Measurements from ENCODE around the gene CEP128.

The CEP128 gene

DNA sequence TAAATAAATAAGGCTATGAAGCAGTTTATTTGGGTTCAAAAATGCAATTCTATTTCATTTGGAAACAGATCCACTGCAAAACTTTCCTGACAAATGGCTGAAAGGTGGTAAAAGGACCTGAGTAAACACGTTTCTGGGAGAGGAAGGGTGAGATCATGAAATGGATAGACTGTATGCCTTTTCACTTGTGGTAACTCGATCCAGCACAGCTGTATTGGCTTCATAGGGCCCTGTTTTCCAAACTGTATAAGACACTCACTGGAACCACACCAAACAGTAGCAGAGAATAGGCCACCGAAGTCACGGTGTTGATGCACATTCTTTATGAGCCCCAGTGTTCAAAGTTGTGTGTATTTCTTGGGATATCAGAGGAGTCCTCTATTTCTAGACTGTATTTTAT is 405.1 kb downstream of the CEP128 start:
- DNase-seq, result no peak

DNA sequence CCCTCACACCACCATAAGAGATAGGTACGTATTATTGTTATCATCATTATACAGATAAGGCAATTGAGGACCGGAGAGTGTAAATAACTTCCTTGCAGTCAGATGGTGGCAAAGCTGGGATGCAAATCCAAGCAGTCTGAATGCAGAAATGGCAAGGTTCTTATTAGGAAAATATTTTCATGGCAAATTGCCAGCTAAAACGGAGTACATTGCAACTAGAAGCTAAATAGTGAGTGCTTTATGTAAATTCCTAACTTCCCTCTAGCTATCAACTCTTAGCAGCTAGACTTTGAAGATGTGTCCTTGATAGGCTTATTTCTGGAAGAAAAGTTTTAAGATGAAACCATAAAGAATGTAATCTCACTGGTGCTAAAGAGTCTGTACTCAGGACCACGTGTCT is 406.4 kb downstream of the CEP128 start:
- no peak for DNase-seq

GRCh38 chr14:80523518-80524117 is 417.9 kb downstream of the CEP128 start:
- DNase-seq, result no peak

DNA sequence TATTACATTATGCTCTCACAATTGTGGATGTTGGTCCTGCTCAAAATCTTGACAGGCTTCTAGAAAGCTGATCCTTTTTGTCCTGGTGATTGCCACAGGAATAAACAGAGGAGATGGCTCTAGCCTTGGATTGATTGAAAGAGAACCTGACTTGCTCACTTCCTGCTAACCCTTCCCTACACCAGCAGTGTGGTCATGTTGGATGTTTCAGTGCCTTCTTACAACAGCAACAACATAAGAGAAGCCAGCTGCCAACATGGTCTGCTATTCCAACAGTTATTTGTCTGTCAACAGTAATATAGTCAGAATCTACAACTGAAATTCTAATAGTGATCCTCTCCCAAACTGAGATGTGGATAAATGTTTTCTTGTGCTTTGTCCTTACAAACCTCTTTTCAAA is 418.6 kb downstream of the CEP128 start:
- no peak for DNase-seq

DNA sequence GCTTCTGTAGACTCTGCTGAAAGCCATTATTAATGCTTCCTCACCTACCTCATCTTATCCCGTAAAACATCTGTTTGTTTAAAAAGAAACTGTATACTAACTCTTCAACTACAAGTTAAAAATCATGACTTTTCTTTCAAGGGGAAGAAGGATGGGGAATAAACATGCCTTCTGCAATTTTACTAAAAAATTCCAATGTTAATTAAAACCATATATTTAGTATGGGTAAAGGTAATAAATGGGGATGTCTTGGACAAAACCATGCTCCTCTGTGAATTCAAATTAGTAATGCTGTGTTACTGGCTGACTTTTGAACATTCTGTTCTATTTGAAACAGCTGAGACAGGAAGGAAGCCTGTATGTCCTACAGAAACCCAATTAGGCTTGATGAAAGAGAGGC is 419.1 kb downstream of the CEP128 start:
- DNase-seq, result no peak

DNA sequence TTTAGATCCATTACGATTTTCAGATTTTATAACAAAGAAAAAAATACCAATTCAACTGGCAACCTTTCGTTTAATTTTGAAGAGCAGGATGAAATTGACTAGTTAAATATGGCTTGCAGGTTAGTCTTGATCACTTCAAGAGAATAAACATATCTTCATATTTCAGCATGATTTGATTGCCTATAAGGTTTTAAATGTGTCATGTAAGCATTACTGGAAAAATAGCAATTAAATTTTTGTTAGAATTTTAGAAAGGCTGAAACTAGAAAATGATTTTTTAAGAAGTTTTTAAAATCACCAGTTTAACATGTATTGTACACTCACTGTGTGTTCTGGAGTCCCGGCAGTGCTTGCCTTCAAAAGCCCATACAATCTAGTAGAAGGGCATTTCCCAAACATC is 420.1 kb downstream of the CEP128 start:
- DNase-seq, result no peak

DNA sequence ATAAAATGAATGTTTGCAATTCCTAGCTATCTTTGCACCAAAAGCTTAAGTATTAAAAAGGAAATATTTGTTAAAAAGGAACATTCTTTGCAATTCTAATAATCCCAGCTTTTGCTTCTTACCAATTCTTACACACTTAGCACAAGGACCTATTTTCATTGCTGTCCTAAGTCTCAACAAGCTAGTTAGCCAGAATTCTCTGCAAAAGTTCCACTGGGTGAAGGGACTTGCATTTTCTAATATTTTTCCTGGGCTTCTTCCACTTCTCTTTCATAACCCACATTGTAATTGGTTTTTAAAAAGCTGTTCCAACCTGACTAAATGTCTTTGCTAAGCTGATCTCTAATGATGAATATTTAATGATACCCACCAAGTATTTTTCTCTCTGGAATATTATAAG is 422.5 kb downstream of the CEP128 start:
- no peak for DNase-seq

DNA sequence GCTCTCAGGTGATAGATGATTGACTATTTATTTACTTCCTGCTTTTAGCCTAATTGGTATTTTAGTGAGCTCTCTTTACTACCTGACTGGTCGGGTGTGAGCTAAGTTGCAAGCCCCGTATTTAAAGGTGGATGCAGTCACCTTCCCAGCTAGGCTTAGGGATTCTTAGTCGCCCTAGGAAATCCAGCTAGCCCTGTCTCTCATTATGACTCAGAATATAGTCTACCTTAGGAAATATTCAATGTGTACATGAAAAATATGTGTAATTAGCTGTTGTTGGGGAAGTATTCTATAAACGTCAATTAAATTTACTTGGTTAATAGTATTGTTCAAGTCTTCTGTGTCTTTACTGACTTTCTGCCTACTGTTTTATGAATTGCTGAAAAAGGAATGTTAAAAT is 423.4 kb downstream of the CEP128 start:
- no peak for DNase-seq

GRCh38 chr14:80507292-80507869 is 434.2 kb downstream of the CEP128 start:
- no peak for DNase-seq

DNA sequence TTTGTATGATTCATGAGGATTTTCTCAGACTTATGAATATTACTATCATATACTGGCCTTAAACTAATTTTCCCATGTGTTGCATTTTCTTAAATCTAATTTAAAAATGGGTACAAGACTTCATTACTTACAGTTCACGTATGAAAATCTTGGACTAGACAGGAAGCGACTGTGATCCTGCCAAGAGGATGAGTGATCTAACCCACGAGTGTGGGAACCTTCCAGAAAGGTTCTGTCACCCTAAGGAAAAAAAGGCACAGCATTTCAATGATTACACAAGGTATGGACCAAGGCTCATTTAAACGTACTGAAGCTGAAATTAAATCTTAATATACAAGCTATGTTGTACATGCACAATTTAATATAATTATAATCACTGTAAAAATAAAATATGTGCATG is 436.8 kb downstream of the CEP128 start:
- no peak for DNase-seq

- DNase-seq, result no peak
Observed at GRCh38 chr14:80498533-80498932, 443.0 kb downstream of the CEP128 start.

DNA sequence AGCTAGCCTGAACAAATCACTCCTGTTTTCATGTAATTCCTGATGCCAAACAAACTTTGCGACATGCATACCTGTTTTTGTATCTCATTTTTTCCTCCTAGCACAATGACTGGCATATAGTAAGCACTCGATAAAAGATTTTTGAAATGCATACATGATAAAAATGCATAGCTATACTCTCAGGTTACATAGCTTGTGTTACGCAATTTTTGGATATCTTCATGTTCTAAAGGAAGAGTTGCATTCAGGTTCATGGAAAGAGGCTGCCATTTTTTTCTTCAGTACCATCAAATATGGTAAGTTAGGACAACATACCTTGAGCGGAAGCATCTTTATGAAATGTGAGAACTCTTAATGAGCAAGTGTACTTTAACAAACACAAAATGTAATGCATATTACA is 445.4 kb downstream of the CEP128 start:
- no peak for DNase-seq

GRCh38 chr14:80494769-80495168 is 446.8 kb downstream of the CEP128 start:
- no peak for DNase-seq

DNA sequence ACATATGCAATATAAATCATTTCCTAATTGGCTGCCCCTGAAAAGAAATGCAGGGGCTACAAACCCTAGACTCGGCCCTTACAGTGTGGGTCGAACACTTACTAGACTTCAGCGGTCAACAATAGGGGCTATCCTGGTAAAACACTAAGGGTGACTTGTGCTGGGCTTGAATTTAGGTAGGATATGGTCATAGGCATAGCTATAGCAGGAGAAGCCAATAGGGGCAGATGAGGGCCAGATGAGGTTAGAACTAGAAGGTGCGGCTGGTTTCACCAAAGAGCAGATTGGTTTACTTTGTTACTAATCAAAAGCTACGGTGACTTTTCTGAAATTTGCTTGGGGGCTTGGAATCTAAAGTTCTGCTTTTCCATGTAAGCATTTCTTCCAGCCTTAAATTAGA is 447.9 kb downstream of the CEP128 start:
- DNase-seq, result no peak

DNA sequence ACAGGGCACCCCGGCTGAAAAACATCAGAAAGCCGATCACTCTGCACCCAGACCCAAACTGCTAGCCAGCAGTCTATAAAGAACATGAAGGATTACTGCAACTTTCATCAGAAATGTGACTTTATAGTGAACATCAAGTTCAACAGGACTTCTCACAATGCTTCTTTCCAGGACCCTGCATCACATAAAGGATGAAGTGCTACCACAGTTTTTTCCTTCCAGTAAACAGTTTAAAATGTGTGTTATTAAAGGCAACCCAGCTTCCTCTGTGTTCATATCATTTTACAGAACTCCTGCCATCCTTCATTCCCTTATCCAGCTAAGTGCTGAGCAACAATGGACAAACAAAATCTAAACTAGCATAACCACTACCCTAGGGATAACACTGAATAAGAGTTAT is 449.9 kb downstream of the CEP128 start:
- no peak for DNase-seq

DNA sequence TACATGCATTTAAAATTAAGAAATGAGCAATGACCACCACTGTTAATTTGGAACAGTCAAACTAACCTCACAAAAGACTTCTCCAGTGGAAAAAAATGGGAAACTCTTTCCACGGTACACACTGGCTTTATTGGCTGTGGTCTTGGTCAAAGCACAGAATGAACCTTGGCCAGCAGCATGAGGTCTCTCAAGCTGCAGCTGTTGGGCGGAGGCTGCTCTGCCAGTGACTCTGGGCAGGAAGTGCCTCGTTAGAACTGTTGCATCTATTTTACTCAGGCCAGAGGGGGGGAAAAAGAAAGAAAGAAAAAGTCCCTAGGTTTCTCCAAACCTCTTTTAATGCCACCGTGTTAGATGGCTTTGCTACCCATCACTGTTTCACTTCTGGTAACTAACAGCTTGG is 450.4 kb downstream of the CEP128 start:
- DNase-seq, result peak; percentile 69

DNA sequence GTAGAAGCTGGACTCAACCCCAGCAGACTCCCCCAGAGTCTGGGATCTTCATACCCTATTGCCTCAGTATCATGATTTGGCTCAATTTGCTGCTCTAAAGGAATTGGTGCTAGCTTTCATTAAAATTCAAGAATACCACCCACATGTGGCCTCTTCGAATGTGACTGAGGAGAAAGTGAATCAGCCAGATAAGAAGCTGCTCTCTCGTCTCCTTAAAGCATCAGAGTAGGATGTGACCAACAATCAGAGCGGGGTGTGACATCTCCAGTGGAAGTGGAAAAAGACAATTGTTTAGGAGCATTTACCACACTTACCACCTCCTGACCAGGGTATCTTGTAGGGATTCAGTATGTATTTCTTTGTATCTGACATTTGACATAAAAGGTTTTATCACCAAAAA is 452.0 kb downstream of the CEP128 start:
- no peak for DNase-seq

DNA sequence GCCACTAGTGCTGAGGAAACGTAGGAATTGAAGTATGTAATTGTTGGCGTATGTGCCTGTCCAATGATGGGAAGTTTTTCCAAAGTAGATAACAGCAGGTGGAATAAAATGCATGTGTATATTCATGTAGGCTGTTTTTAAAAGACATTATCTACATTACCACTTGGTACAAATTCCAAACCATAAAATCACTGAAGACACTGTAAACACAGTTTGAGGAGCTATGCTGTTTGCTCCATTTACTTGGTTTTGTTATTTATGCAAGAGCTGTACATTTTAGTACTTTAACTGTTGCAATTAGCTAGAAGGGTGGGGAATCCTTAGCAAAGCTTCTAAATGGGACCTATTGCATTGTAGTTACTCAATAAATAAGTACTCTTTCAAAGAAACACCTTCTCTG is 455.8 kb downstream of the CEP128 start:
- DNase-seq, result no peak

DNA sequence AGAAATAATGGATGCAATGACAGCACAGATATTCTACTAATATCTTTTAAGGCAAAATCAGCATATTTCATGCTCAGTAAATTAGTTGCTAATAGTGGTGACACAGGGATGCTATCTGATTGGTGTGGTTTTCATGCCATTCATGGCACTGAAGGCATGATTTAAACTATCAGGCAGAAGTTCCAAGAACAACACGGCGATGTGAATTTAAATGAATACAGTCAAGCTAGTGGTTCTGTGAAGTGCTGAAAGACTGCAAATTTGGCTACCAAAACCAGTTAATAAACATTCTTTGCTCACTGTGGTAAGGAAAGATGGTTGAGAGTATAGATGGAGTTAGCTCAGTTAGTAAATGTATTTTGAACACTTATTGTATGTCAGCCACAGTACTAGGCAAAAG is 458.2 kb downstream of the CEP128 start:
- no peak for DNase-seq

DNA sequence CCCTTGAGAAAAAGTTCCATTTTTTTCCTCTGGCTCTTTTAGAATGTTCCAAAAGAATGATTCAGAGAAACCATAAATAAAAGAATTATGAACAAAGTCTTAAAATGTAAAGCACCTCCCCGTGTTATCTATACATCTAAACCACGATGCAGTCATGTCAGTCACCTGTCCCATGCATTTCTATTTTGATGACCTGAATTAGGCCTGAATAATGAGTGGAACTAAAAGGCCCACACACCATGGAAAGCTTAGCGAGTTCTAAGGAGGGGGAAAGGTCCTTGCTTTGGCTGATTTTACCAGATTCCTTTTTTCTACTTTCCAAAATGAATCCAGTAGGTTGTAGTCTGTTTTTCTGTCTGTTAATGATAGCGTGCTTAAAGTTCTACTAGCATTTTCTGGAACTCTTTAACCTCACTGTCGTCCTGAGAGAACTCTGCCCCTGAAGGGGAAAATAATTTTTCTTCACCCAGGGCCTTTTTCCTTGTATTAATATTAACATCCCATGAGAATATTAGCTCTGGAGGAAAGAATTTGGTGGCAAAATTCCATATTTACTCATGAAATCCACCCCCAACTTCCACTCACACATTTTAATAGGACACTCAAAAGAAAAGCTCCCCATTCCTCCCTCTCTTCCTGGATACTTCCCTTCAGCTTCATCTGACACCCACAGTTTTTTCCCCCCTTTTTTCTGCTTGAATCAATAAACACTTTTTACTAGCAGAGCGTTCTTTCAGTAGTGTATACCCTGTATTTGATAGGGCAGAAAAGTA is 464.0 kb downstream of the CEP128 start:
- DNase-seq, result no peak

DNA sequence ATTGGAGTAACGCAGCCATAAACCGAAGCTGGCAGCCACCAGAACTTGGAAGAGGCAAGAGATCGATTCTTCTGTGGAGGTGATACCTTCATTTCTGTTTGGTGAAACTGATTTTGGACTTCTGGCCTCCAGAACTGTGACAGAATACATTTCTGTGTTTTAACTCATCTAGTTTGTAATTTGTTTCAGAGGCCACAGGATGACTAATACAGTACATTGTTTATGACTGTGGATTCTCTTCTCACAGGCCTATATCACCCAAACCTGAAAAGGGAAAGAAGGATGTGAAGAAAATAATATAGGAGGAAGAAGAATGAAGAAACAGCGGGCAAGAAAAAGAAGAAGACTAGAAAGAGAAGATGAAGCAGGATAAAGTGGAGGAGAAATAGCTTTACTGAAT is 466.5 kb downstream of the CEP128 start:
- no peak for DNase-seq

- no peak for DNase-seq
Observed at GRCh38 chr14:80468331-80469122, 473.0 kb downstream of the CEP128 start.

GRCh38 chr14:80465546-80466220 is 475.9 kb downstream of the CEP128 start:
- no peak for DNase-seq
